Dedifferentiated amniotic fluid mesenchymal stem cell (primary cell): ENCODE measurements around the gene EIF3M.
"Not testable (repeated sequence)": the region's sequence is repeated elsewhere in the genome, so short reads cannot be mapped to it uniquely, and the experiment has no call there.

ENCODE experiments used
- DNase-seq: peaks from one replicate; pipeline ENCODE4 v3.0.0-alpha.2; 2016; ENCODE audit errors: extremely low spot score

The EIF3M gene

GRCh38 chr11:32596114-32596513 lies 12.5 kb downstream of the EIF3M start:
- not testable (repeated sequence) for DNase-seq

GRCh38 chr11:32597921-32598320 lies 14.3 kb downstream of the EIF3M start:
- DNase-seq: no peak

- no peak for DNase-seq
Measured at GRCh38 chr11:32602657-32603415, 19.2 kb downstream of the EIF3M start.

GRCh38 chr11:32606220-32606619 lies 22.6 kb downstream of the EIF3M start:
- DNase-seq: no peak

- DNase-seq: not testable (repeated sequence)
Measured at GRCh38 chr11:32608826-32609225, 25.2 kb downstream of the EIF3M start.

- DNase-seq: no peak
Measured at GRCh38 chr11:32610797-32611352, 27.2 kb downstream of the EIF3M start.

GRCh38 chr11:32613500-32614151 lies 30.0 kb downstream of the EIF3M start:
- no peak for DNase-seq

GRCh38 chr11:32615422-32615821 lies 31.8 kb downstream of the EIF3M start:
- no peak for DNase-seq

- no peak for DNase-seq
Measured at GRCh38 chr11:32616903-32617302, 33.3 kb downstream of the EIF3M start.

- no peak for DNase-seq
Measured at GRCh38 chr11:32630844-32631243, 47.2 kb downstream of the EIF3M start.

- DNase-seq: no peak
Measured at GRCh38 chr11:32635819-32636218, 52.2 kb downstream of the EIF3M start.

- no peak for DNase-seq
Measured at GRCh38 chr11:32641361-32641760, 57.7 kb downstream of the EIF3M start.

GRCh38 chr11:32643526-32643925 lies 59.9 kb downstream of the EIF3M start:
- DNase-seq: no peak
